GM23338 (cell line): ENCODE data around the gene MMP13.
A peak's percentile ranks its signal among the peaks of the same experiment; 100 is the strongest.

Experiments used
- POLR2AphosphoS5 ChIP-seq: IDR thresholded peaks from 2 replicates; pipeline ENCODE4 v1.6.1; 2016; ENCODE audit warnings: antibody characterized with exemption, low read depth
- TF ChIP-seq, protein P1 (sequence below), 2 experiments: fragments of 200-600 bp in 1 of 2; sonication (generic) in 1 of 2; conservative IDR thresholded peaks; 2 replicates each; pipeline versions ENCODE4 v1.5.1 to v1.6.1; 2016 to 2017; ENCODE audit warnings: antibody characterized with exemption in 2 of 2, low read depth in 2 of 2, mild to moderate bottlenecking in 2 of 2, moderate library complexity in 1 of 2

DNA sequence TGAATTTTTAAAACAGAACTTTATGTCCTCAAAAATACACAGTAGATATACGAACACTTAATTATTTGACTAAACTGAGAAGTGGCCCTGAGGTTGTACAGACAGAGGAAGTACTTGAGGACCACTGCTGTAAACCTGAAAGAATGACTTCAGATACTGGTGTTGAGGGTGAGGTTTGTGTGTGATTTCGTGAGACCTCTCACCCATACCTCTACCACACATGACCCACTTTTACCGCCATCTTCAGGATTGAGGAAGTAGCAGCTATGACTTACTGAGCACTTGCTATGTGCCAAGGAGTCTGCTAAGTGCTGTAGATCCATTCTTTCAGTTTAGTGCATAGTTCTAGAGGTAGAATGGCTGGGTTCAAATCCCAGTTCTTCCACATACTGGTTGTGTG lies 21.9 kb downstream of the MMP13 start:
- TF ChIP-seq, protein P1, sequence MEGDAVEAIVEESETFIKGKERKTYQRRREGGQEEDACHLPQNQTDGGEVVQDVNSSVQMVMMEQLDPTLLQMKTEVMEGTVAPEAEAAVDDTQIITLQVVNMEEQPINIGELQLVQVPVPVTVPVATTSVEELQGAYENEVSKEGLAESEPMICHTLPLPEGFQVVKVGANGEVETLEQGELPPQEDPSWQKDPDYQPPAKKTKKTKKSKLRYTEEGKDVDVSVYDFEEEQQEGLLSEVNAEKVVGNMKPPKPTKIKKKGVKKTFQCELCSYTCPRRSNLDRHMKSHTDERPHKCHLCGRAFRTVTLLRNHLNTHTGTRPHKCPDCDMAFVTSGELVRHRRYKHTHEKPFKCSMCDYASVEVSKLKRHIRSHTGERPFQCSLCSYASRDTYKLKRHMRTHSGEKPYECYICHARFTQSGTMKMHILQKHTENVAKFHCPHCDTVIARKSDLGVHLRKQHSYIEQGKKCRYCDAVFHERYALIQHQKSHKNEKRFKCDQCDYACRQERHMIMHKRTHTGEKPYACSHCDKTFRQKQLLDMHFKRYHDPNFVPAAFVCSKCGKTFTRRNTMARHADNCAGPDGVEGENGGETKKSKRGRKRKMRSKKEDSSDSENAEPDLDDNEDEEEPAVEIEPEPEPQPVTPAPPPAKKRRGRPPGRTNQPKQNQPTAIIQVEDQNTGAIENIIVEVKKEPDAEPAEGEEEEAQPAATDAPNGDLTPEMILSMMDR (conservative IDR thresholded peaks at IDR 0.05; ENCODE audit: low read depth in 2 of 2) = peak in 1 of 2 experiments; percentile 41; a peak in 2 of 4 replicates
- no peak for TF ChIP-seq POLR2AphosphoS5
